Myocyte (in vitro differentiated cells): ENCODE data around the gene UBR3. TPM values are rescaled to one million over a fixed set of nuclear protein-coding genes. Genes with fewer than 3 reads are reported as not detected.
A peak's percentile ranks its signal among the peaks of the same experiment; 100 is the strongest.

Experiments
- DNase-seq: peaks from one replicate; pipeline ENCODE4 v3.0.0-alpha.2; 2012; ENCODE audit warnings: low read depth
- total RNA-seq: library from RNA; depleted of rRNA; stranded (reverse); fragments of >200 nt; gene quantifications from 2 replicates; pipeline ENCODE4 v1.2.3, GENCODE V29; 2014

UBR3 gene
- total RNA-seq, 1 donor from 2014 or later, result 59.6 TPM

GRCh38 chr2:170038734-170039133 is 211.5 kb downstream of the UBR3 start:
- DNase-seq, result no peak

GRCh38 chr2:170039401-170040172 is 212.3 kb downstream of the UBR3 start:
- DNase-seq, result no peak

- no peak for DNase-seq
These were observed 217.7 kb downstream of the UBR3 start for GRCh38 chr2:170044751-170045478.

- DNase-seq, result peak; percentile 67
These were observed 220.2 kb downstream of the UBR3 start for GRCh38 chr2:170047331-170048065.

- no peak for DNase-seq
These were observed 224.9 kb downstream of the UBR3 start for GRCh38 chr2:170052151-170052550.

GRCh38 chr2:170054997-170055396 is 227.7 kb downstream of the UBR3 start:
- DNase-seq, result no peak

- no peak for DNase-seq
These were observed 229.6 kb downstream of the UBR3 start for GRCh38 chr2:170056900-170057299.

GRCh38 chr2:170063456-170064235 is 236.4 kb downstream of the UBR3 start:
- DNase-seq, result no peak

GRCh38 chr2:170070778-170071177 is 243.5 kb downstream of the UBR3 start:
- no peak for DNase-seq

- peak; percentile 76 for DNase-seq
These were observed 246.0 kb downstream of the UBR3 start for GRCh38 chr2:170073288-170073687.

GRCh38 chr2:170076189-170076588 is 248.9 kb downstream of the UBR3 start:
- no peak for DNase-seq

- DNase-seq, result no peak
These were observed 250.7 kb downstream of the UBR3 start for GRCh38 chr2:170077830-170078569.

GRCh38 chr2:170084820-170085491 is 257.7 kb downstream of the UBR3 start:
- DNase-seq, result no peak

GRCh38 chr2:170086117-170086688 is 258.9 kb downstream of the UBR3 start:
- no peak for DNase-seq

GRCh38 chr2:170086751-170087412 is 259.6 kb downstream of the UBR3 start:
- DNase-seq, result no peak

GRCh38 chr2:170087413-170087793 is 260.1 kb downstream of the UBR3 start:
- DNase-seq, result peak; percentile 50

- DNase-seq, result peak; percentile 64
These were observed 261.5 kb downstream of the UBR3 start for GRCh38 chr2:170088776-170089175.

- DNase-seq, result no peak
These were observed 263.0 kb downstream of the UBR3 start for GRCh38 chr2:170090229-170090628.

- no peak for DNase-seq
These were observed 264.2 kb downstream of the UBR3 start for GRCh38 chr2:170091436-170091835.
